ENCODE results near the gene DIPK1C.

DIPK1C gene

GRCh38 chr18:74425161-74425560 lies 31.9 kb downstream of the DIPK1C start:
- H3K4me3 ChIP-seq (ENCODE audit: low read depth, low read length): no peak overlapping the region
- DNase-seq (ENCODE audit: low read depth): no peak
- TF ChIP-seq, protein P1, sequence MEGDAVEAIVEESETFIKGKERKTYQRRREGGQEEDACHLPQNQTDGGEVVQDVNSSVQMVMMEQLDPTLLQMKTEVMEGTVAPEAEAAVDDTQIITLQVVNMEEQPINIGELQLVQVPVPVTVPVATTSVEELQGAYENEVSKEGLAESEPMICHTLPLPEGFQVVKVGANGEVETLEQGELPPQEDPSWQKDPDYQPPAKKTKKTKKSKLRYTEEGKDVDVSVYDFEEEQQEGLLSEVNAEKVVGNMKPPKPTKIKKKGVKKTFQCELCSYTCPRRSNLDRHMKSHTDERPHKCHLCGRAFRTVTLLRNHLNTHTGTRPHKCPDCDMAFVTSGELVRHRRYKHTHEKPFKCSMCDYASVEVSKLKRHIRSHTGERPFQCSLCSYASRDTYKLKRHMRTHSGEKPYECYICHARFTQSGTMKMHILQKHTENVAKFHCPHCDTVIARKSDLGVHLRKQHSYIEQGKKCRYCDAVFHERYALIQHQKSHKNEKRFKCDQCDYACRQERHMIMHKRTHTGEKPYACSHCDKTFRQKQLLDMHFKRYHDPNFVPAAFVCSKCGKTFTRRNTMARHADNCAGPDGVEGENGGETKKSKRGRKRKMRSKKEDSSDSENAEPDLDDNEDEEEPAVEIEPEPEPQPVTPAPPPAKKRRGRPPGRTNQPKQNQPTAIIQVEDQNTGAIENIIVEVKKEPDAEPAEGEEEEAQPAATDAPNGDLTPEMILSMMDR (IDR thresholded peaks at IDR 0.05; ENCODE audit: insufficient read depth, low read depth, low read length, missing control alignments): no peak

DNA sequence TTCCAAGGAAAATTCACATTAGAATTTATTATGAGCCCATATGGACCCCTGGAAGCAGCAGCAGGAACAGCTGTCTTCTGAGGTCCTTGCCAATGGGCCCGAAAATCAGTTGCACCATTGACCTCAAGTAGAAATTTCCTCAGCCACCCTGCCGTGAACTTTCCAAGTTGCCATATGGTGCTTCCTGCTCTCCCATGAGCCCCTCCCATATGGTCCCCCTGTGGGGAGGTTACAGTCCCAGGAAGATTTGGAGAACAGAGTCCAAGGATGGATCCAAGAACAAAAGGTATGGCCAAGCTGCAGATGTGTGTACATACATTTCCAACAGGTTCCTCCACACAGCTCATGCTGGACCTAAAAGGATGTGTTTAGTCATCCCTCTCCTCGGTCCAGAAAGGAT lies 34.6 kb downstream of the DIPK1C start:
- TF ChIP-seq, protein P1 (IDR thresholded peaks at IDR 0.05; ENCODE audit: insufficient read depth, low read depth, low read length, missing control alignments): no peak
- DNase-seq (ENCODE audit: low read depth): no peak
- H3K4me3 ChIP-seq (ENCODE audit: low read depth, low read length): no peak overlapping the region

GRCh38 chr18:74420926-74421325 lies 36.2 kb downstream of the DIPK1C start:
- TF ChIP-seq, protein P1 (IDR thresholded peaks at IDR 0.05; ENCODE audit: insufficient read depth, low read depth, low read length, missing control alignments): no peak
- H3K4me3 ChIP-seq (ENCODE audit: low read depth, low read length): no peak overlapping the region
- no peak for DNase-seq (ENCODE audit: low read depth)

- TF ChIP-seq, protein P1 (IDR thresholded peaks at IDR 0.05; ENCODE audit: insufficient read depth, low read depth, low read length, missing control alignments): no peak
- no peak overlapping the region for H3K4me3 ChIP-seq (ENCODE audit: low read depth, low read length)
- DNase-seq (ENCODE audit: low read depth): no peak
These were observed 36.6 kb downstream of the DIPK1C start for GRCh38 chr18:74420481-74420880.

DNA sequence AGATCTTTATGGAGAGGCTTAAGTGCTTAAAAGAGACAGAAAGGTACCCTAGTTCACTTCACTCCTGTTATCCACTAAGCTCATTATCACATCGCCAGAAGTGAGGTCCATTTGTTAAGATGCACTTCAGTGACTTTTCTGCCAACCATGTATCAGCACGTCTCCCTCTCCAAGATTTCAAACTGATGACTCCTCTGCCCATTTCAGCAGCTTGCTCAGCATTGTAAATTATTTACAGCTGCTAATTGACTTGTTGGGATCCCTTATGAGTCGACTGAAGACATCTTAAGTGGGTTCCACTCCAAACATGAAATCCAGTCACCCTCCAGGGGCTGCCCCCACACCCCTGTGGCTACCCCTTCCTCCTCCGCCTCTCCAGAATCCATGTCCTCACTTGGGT lies 37.3 kb downstream of the DIPK1C start:
- TF ChIP-seq, protein P1 (IDR thresholded peaks at IDR 0.05; ENCODE audit: insufficient read depth, low read depth, low read length, missing control alignments): no peak
- DNase-seq (ENCODE audit: low read depth): no peak
- H3K4me3 ChIP-seq (ENCODE audit: low read depth, low read length): no peak overlapping the region

DNA sequence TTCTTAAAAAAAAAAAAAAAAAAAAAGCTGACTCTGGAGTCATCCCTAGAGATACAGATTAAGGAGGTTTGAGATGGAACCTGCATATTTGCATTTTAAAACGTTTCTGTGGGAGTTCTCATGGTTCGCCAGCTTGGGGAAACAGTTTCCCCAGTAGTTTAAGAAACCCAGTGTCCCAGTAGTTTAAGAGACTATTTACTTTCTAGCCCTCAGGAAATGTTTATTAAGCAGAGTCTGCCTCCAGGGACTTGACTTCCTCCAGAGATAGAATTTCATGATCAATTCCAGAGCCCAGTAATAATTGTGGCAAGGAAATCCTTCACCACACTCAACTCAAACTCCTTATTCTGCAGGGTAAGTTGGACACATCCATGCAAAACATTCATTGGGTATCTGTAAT lies 39.1 kb downstream of the DIPK1C start:
- H3K4me3 ChIP-seq (ENCODE audit: low read depth, low read length): no peak overlapping the region
- DNase-seq (ENCODE audit: low read depth): no peak
- TF ChIP-seq, protein P1 (IDR thresholded peaks at IDR 0.05; ENCODE audit: insufficient read depth, low read depth, low read length, missing control alignments): no peak

- no peak overlapping the region for H3K4me3 ChIP-seq (ENCODE audit: low read depth, low read length)
- DNase-seq (ENCODE audit: low read depth): no peak
- TF ChIP-seq, protein P1 (IDR thresholded peaks at IDR 0.05; ENCODE audit: insufficient read depth, low read depth, low read length, missing control alignments): no peak
These were observed 41.0 kb downstream of the DIPK1C start for GRCh38 chr18:74416124-74416523.

Data from GM12865 (cell line).